ENCODE data around the gene P2RY11.

Gene P2RY11

GRCh38 chr19:10114651-10115391 lies 3.3 kb downstream of the P2RY11 start:
- Histone ChIP-seq H3K36me3 (ENCODE audit: control insufficient read depth, insufficient read depth, low read length) (no peaks in the 10 kb centered on the region), H3K4me1 (no peaks in the 10 kb centered on the region), H3K9me3 (ENCODE audit: control insufficient read depth, low read length) (no peaks in the 10 kb centered on the region), H3K27ac (no peak overlapping the region), H3K9ac (no peak overlapping the region), H3K27me3 (ENCODE audit: control insufficient read depth, insufficient read depth, low read length) (no peaks in the 10 kb centered on the region), H3K4me2 (ENCODE audit: low read length) (no peak overlapping the region), H2AFZ (no peak overlapping the region), H3K79me2 (peaks cover 3% of the 10 kb centered on the region), H3K4me3 (ENCODE audit: low read depth, low read length) (no peak overlapping the region)
- TF ChIP-seq CTCF (IDR thresholded peaks at IDR 0.05), result no peak

- Histone ChIP-seq H3K4me3 (ENCODE audit: low read depth, low read length) (no peak overlapping the region), H3K27ac (no peak overlapping the region), H3K9me3 (ENCODE audit: control insufficient read depth, low read length) (no peaks in the 10 kb centered on the region), H3K36me3 (ENCODE audit: control insufficient read depth, insufficient read depth, low read length) (no peaks in the 10 kb centered on the region), H3K79me2 (peaks cover 3% of the 10 kb centered on the region), H3K4me1 (no peaks in the 10 kb centered on the region), H3K9ac (no peak overlapping the region), H3K27me3 (ENCODE audit: control insufficient read depth, insufficient read depth, low read length) (no peaks in the 10 kb centered on the region), H3K4me2 (ENCODE audit: low read length) (no peak overlapping the region), H2AFZ (no peak overlapping the region)
- no peak for TF ChIP-seq CTCF (IDR thresholded peaks at IDR 0.05)
Measured at GRCh38 chr19:10115392-10116084, 4.0 kb downstream of the P2RY11 start.

GRCh38 chr19:10116085-10116865 lies 4.8 kb downstream of the P2RY11 start:
- no peaks in the 10 kb centered on the region for H3K4me1 ChIP-seq
- no peaks in the 10 kb centered on the region for H3K27me3 ChIP-seq (ENCODE audit: control insufficient read depth, insufficient read depth, low read length)
- H3K4me3 ChIP-seq (ENCODE audit: low read depth, low read length), result no peak overlapping the region
- H3K9ac ChIP-seq, result no peak overlapping the region
- no peaks in the 10 kb centered on the region for H3K9me3 ChIP-seq (ENCODE audit: control insufficient read depth, low read length)
- no peak overlapping the region for H3K27ac ChIP-seq
- no peak overlapping the region for H2AFZ ChIP-seq
- TF ChIP-seq CTCF (IDR thresholded peaks at IDR 0.05), result no peak
- H3K36me3 ChIP-seq (ENCODE audit: control insufficient read depth, insufficient read depth, low read length), result no peaks in the 10 kb centered on the region
- peaks cover 3% of the 10 kb centered on the region for H3K79me2 ChIP-seq
- no peak overlapping the region for H3K4me2 ChIP-seq (ENCODE audit: low read length)

- H3K27me3 ChIP-seq (ENCODE audit: control insufficient read depth, insufficient read depth, low read length), result no peaks in the 10 kb centered on the region
- no peak overlapping the region for H3K9ac ChIP-seq
- no peaks in the 10 kb centered on the region for H3K36me3 ChIP-seq (ENCODE audit: control insufficient read depth, insufficient read depth, low read length)
- H2AFZ ChIP-seq, result no peak overlapping the region
- H3K4me2 ChIP-seq (ENCODE audit: low read length), result no peak overlapping the region
- no peaks in the 10 kb centered on the region for H3K4me1 ChIP-seq
- no peaks in the 10 kb centered on the region for H3K9me3 ChIP-seq (ENCODE audit: control insufficient read depth, low read length)
- no peak overlapping the region for H3K27ac ChIP-seq
- H3K79me2 ChIP-seq, result peaks cover 3% of the 10 kb centered on the region
- TF ChIP-seq CTCF (IDR thresholded peaks at IDR 0.05), result no peak
- H3K4me3 ChIP-seq (ENCODE audit: low read depth, low read length), result no peak overlapping the region
Measured at GRCh38 chr19:10116866-10117616, 5.5 kb downstream of the P2RY11 start.
